Measurements from ENCODE around the gene ZRANB2. TPM values are rescaled to one million over a fixed set of nuclear protein-coding genes. Genes with fewer than 3 reads are reported as not detected.
A peak's percentile ranks its signal among the peaks of the same experiment; 100 is the strongest.

The ZRANB2 gene
- total and polyA plus RNA-seq, 9 of the 15 experiments (the other 6 are each of a cell fraction or from before 2014, with no cell fraction given) = 80.8 to 264 (median 157) TPM

DNA sequence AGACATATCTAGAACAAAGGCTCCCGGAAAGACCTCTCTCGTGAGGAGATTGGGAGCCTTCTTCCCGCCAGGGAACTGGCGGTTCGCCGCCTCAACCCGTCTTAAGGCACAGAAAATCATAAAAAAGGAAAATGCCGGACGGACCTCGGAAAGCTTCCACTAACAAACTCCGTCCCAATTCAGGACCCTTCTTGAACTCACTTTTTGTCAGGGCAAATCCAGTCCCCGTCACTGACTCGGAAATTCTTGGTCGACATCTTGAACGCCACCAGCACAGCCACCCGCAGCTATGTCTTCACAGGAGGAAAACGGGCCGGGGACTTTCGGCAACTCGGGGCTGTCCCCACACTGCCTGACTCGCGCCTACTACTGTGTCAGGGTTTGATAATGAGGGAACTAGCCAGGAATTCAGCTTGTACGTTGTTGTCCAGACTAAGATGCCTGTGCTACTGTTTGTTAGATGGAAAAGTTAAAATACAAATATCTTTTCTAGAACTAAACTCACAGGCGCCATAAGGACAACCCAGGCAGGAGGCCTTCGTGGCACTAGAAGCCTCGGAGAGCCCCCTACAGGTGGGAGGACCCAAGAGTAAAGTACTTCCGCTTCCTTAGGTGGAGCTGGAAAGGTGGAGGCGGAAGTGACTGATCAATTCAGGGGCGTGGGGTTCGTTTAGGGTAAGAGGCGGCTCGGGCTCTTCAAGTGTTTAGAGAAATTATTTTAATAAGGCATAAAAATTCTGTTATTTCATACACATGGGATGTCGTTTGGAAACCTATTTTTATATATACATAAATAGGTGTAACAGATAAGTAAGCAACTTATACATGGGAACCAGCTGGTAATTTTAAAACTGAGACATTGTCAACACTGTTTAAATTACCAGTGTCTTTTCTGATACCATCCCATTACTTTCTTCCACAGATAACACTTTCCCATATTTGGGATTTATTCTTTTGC is at the start of gene ZRANB2 (continued):
- TF ChIP-seq, protein P1, sequence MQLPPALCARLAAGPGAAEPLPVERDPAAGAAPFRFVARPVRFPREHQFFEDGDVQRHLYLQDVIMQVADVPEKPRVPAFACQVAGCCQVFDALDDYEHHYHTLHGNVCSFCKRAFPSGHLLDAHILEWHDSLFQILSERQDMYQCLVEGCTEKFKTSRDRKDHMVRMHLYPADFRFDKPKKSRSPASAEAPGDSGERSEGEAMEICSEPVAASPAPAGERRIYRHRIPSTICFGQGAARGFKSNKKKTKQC (CRISPR knock-in tag; IDR thresholded peaks at IDR 0.05) = peak; percentile 59; the same call in 1 of the 2 replicates
- TF ChIP-seq ZFPM2 (CRISPR knock-in tag; IDR thresholded peaks at IDR 0.05) (no peak), ZEB2 (IDR thresholded peaks at IDR 0.05) (no peak), STAT5B (CRISPR knock-in tag; IDR thresholded peaks at IDR 0.05) (no peak), CEBPG (CRISPR knock-in tag; IDR thresholded peaks at IDR 0.05) (peak; percentile 46; the same call in 1 of the 2 replicates), CEBPG (tag; conservative IDR thresholded peaks at IDR 0.05 in 1 of 2, IDR thresholded peaks at IDR 0.05 in 1 of 2) (peak in 1 of 2 experiments; percentile 72; a peak in 3 of 4 replicates), PHF21A (IDR thresholded peaks at IDR 0.05; ENCODE audit: borderline replicate concordance, low read depth) (no peak), SIN3A (IDR thresholded peaks at IDR 0.05; ENCODE audit: borderline replicate concordance in 2 of 2, control insufficient read depth in 1 of 2, low read depth in 2 of 2, low read length in 2 of 2) (peak; percentile 27 to 29; a peak in 2 of 4 replicates), LCOR (CRISPR knock-in tag; IDR thresholded peaks at IDR 0.05) (peak; percentile 80; the same call in 1 of the 2 replicates), EHMT2 (IDR thresholded peaks at IDR 0.05) (no peak), NFE2L1 (tag; IDR thresholded peaks at IDR 0.05; ENCODE audit: borderline replicate concordance, low read depth) (no peak), HSF4 (CRISPR knock-in tag; IDR thresholded peaks at IDR 0.05; ENCODE audit: borderline replicate concordance) (no peak), TAF7 (tag; IDR thresholded peaks at IDR 0.05) (peak; percentile 87), IFI16 (CRISPR knock-in tag; IDR thresholded peaks at IDR 0.05) (no peak), ZNF23 (CRISPR knock-in tag; IDR thresholded peaks at IDR 0.05) (no peak), XRCC3 (IDR thresholded peaks at IDR 0.05) (no peak), HNRNPH1 (optimal IDR thresholded peaks at IDR 0.05; ENCODE audit: low read depth, low read length) (no peak), STAG1 (CRISPR knock-in tag; IDR thresholded peaks at IDR 0.05; ENCODE audit: borderline replicate concordance) (no peak), SP2 (IDR thresholded peaks at IDR 0.05; ENCODE audit: extremely low read depth, low read depth, low read length, poor library complexity, severe bottlenecking) (peak; percentile 69), KLF1 (tag; IDR thresholded peaks at IDR 0.05) (no peak), MAFF (IDR thresholded peaks at IDR 0.05; ENCODE audit: low read length) (no peak)
- TF ChIP-seq, protein P2, sequence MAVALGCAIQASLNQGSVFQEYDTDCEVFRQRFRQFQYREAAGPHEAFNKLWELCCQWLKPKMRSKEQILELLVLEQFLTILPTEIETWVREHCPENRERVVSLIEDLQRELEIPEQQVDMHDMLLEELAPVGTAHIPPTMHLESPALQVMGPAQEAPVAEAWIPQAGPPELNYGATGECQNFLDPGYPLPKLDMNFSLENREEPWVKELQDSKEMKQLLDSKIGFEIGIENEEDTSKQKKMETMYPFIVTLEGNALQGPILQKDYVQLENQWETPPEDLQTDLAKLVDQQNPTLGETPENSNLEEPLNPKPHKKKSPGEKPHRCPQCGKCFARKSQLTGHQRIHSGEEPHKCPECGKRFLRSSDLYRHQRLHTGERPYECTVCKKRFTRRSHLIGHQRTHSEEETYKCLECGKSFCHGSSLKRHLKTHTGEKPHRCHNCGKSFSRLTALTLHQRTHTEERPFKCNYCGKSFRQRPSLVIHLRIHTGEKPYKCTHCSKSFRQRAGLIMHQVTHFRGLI (CRISPR knock-in tag; IDR thresholded peaks at IDR 0.05) = no peak
- TF ChIP-seq, protein P3, sequence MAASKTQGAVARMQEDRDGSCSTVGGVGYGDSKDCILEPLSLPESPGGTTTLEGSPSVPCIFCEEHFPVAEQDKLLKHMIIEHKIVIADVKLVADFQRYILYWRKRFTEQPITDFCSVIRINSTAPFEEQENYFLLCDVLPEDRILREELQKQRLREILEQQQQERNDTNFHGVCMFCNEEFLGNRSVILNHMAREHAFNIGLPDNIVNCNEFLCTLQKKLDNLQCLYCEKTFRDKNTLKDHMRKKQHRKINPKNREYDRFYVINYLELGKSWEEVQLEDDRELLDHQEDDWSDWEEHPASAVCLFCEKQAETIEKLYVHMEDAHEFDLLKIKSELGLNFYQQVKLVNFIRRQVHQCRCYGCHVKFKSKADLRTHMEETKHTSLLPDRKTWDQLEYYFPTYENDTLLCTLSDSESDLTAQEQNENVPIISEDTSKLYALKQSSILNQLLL (CRISPR knock-in tag; IDR thresholded peaks at IDR 0.05; ENCODE audit: borderline replicate concordance) = no peak
- TF ChIP-seq, protein P4, sequence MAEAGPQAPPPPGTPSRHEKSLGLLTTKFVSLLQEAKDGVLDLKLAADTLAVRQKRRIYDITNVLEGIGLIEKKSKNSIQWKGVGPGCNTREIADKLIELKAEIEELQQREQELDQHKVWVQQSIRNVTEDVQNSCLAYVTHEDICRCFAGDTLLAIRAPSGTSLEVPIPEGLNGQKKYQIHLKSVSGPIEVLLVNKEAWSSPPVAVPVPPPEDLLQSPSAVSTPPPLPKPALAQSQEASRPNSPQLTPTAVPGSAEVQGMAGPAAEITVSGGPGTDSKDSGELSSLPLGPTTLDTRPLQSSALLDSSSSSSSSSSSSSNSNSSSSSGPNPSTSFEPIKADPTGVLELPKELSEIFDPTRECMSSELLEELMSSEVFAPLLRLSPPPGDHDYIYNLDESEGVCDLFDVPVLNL (CRISPR knock-in tag; IDR thresholded peaks at IDR 0.05; ENCODE audit: low read depth) = no peak

Data from K562 (cell line).